GM12865 (cell line): ENCODE data around the gene LMF1.
A peak's percentile ranks its signal among the peaks of the same experiment; 100 is the strongest.

Experiments used
- DNase-seq: peaks from one replicate; pipeline ENCODE4 v3.0.0; 2010; ENCODE audit warnings: low read depth
- H3K4me3 ChIP-seq: 2 replicates; pipeline ENCODE4 v1.5.1; 2011; ENCODE audit warnings: mild to moderate bottlenecking, low read depth, low read length, control low read depth
- TF ChIP-seq, protein P1 (sequence below): IDR thresholded peaks from 2 replicates; pipeline ENCODE4 v1.5.1; 2011; ENCODE audit warnings: low read length, control low read depth, low read depth, inconsistent platforms; ENCODE audit not compliant: insufficient read depth; ENCODE audit errors: missing control alignments

LMF1 gene

DNA sequence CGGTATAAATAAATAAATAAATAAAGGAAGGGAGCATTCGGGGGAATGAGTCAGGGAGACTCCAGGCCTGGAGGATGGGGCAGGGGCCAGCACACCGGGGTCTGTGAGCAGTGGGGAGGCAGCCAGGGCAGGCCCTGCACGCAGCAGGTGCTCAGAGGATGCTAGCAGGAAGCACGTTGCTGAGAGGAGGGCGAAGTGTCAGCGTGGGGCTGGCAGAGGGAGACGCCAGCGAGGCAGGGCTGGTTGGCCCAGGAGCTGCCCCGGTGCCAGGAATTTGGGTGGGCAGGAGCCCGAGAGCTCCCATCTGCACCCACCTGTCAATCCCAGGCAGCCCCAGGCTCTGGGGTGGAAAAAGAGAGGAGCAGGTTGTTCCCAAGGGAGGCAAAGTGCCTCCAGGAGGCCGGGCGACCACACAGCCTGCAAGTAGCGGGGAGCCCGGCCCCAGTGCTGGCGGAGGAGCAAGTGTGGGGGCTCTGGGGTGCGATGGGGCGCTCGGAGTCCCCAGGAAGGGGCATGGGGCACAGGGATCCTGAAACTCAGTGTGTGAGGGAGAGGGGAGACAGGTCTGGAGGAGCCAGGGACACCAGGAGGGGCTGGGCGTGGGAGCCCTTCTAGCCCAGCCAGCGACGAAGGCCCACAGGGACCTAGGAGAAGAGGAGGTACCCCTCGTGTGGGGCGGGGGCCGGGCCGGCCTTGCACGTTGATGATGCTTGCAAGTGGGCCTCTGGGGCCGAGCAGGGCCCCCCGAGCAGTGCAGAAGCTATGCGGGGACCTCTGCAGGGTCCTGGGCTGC is 38.8 kb upstream of the LMF1 start:
- no peak for DNase-seq
- TF ChIP-seq, protein P1, sequence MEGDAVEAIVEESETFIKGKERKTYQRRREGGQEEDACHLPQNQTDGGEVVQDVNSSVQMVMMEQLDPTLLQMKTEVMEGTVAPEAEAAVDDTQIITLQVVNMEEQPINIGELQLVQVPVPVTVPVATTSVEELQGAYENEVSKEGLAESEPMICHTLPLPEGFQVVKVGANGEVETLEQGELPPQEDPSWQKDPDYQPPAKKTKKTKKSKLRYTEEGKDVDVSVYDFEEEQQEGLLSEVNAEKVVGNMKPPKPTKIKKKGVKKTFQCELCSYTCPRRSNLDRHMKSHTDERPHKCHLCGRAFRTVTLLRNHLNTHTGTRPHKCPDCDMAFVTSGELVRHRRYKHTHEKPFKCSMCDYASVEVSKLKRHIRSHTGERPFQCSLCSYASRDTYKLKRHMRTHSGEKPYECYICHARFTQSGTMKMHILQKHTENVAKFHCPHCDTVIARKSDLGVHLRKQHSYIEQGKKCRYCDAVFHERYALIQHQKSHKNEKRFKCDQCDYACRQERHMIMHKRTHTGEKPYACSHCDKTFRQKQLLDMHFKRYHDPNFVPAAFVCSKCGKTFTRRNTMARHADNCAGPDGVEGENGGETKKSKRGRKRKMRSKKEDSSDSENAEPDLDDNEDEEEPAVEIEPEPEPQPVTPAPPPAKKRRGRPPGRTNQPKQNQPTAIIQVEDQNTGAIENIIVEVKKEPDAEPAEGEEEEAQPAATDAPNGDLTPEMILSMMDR, result no peak
- no peak overlapping the region for H3K4me3 ChIP-seq

DNA sequence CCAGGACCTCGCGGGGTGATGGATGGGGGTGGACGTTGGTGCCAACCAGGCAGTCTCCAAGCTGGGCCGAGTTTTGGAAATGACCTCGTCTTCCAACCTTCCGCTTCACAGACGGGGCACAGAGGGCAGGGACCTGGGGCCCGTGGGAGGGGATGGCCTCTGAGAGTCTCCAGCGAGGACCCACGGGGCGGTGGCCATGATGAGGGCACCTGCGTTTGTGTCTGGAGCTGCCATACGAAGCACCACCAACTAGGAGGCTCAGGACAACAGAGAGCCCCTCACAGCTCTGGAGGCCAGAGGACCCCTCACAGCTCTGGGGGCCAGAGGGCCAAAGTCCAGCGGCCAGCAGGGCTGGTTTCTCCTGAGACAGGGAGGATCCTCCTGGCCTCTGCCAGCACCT is 37.3 kb upstream of the LMF1 start:
- no peak for DNase-seq
- H3K4me3 ChIP-seq, result no peak overlapping the region
- TF ChIP-seq, protein P1, result no peak

DNA sequence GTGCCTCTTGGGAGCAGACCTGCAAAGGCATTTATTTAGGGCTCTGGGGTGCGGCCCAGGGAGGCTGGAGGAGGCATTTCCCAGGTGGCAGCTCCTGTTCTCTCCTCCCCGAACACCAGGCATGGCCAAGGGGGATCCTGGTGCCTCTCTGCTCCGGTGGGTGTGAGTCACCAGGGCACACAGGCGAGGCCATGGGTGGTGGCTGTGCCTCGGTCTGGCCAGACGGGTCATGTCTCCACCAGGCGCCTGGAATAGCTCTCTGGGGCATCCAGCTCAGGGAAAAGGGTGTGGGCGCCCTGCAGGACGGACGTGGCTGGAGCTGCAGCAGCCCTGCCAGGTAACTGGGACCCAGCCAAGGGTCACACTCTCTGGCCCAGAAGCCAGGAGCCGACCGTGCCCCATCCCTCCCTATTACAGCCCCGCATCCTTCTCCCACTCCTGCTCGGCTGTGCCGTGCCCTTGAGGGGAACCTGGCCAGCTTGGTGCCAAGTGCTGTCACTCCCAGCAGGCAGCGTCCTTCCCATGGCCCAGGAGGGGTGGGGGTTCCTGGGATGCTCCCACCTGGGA is 36.6 kb upstream of the LMF1 start:
- TF ChIP-seq, protein P1, result no peak
- no peak overlapping the region for H3K4me3 ChIP-seq
- DNase-seq, result no peak

DNA sequence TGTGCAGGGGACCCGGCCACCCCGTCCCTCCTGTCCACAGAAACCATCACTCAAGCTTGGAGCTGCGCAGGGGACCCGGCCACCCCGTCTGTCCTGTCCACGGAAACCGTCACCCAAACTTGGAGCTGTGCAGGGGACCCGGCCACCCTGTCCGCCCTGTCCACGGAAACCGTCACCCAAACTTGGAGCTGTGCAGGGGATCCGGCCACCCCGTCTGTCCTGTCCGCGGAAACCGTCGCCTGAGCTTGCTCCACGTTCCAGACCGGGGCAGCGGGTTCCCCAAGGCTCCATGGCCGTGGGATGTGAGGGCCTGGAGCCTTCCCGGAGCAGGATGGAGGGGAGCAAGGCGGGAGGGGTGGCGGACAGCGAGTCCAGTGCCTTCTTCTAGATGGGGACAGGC is 36.0 kb upstream of the LMF1 start:
- no peak overlapping the region for H3K4me3 ChIP-seq
- TF ChIP-seq, protein P1, result no peak
- DNase-seq, result no peak

DNA sequence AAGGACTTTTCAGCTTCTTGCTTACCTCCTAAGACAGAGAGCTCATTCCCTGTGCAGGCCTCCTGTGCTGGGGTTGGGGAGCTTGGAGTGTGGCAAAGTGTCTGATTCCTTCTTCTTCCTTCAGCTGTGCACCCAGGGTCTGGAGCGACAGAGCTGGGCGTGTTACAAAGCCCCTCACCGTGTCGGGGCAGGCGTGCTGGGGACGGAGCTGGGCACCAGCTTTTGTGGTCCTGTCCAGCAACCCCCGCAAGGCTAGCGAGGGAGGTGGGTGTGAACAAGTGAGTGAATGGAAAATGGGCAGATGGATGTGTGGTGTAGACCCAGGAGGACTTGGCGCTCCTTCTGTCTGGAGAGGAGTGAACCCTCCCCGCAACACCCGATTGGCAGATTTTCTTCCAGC is 34.5 kb upstream of the LMF1 start:
- no peak for DNase-seq
- TF ChIP-seq, protein P1, result no peak
- no peak overlapping the region for H3K4me3 ChIP-seq

DNA sequence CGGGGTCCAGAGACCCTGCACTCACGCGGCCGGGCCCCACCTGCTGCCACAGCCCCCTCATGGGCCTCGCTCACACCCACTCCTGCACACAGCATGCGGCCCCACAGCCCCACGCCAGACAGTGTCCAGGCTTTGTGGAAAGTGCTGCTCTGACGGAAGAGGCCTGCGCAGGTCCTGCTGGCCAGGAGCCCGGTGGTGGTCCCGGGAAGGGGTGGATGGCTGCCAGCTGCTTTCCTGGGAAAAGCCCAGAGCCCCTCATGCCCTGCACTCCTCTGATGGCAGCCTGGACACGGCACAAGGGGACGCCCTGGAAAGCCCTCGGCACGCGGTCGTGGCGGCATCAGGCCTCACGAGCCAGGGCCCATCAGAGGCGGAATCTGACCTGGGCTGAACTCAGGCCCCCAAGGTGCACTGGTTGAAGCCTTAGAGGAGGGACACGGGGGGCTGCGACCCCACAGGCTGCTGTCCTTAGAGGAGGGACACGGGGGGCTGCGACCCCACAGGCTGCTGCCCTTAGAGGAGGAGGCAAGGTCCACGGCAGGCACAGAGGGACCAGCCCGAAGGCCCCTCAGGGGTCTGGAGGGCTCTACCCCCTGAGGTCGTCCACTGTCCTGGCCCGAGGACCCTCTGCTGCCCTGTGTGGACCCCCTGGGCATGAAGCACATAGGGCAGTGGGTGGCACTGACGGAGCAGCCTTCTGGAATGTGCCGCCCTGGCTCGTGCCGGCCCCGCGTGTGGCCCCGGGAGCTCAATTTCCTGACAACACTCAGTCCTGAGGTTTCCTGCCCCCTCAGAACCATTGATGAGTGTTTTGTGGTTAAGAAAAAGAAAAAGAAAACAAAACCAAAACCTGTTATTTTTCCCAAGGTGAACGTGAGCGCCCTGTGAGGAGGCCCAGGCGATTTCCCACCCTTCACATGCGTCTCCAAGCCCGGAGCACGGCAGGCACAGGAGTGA is 32.9 kb upstream of the LMF1 start:
- TF ChIP-seq, protein P1, result no peak
- DNase-seq, result peak; percentile 31
- no peak overlapping the region for H3K4me3 ChIP-seq
